Stimulated activated CD4-positive, alpha-beta T cell treated with anti-CD3 and anti-CD28 coated beads, Interleukin-12 subunit alpha, Interleukin-12 subunit beta, amount 100 ng/mL, for 4 hours (primary cell): Measurements from ENCODE around the gene TACR2.

Source experiments
- DNase-seq: peaks from one replicate; pipeline ENCODE4 v3.0.0-alpha.2; 2020

Gene TACR2

DNA sequence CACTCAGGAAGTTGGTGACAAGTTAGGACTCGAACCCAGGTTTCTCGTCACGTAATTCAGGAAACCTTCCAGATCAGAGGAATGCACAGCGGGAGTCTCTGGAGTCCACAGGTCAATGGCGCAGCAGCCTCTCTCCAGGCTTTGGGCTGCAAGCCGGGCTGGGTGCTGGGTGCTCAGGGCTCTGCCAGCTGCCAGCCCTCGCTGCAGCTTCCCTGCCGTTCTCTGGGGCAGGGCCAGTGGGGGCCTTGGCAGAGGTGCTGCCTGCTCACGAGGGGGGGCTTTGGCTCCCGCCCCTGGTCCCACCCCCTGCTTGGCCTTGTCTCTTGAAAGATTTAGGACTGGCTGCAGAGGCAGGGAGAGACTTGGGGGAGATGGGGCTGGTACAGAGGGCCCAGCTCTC lies at the start of gene TACR2:
Gene TACR2, minus strand, starts transcription at position 224 of the 400 bp plus-strand sequence. CDS start 595 bp downstream, outside the sequence.
- no peak for DNase-seq

DNA sequence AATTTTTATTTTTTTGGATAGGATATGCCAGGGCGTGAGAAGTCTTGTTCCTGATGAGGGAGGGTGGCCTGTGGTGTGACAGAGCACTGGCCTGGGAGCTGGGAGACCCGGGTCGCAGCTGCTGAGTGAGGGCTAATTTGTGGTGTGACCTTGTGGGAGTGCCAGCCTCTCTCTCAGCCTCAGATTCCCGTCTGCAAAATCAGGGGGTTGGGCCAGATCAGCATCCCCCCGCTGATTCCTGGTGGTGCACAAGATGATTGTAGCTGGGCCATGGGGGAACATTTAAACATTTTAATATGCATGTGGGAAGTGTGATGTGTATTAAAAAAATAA lies 49.4 kb upstream of the TACR2 start:
- no peak for DNase-seq

DNA sequence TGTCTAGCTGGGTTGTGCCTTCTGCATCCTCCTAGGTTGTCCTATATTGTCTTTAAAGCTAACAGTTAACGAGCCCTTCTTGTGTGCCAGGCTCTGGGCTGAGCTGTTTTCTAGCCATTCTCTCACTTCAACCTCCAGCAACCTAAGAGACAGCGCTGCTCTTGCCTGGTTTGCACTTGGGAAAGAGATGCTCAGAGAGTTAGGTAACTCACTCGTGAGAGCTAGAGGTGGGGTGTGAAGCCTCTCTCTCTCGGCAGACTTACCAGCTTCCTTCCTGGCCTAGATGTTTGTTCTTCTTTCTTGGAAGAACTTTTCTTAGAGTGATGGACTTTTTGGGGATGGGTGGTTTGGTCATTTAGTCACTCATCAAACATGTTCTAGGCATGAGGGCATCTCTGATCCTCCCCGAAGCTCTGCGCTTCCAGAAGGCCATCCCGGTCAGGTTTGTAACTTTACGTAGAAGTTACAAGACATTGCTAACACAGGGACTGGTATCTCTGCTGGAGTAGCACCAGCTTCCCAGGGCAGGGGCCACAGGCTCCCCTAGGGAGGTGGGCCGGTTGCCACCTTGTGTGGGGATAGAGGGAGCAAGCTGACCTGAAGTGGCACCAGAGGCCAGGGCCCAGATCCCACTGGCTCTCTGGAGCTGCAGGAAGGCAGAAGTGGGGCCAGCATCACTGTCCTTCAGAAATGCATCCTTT lies 48.9 kb upstream of the TACR2 start:
- no peak for DNase-seq

GRCh38 chr10:69464801-69465401 lies 48.2 kb upstream of the TACR2 start:
- no peak for DNase-seq

GRCh38 chr10:69464401-69464800 lies 47.7 kb upstream of the TACR2 start:
- no peak for DNase-seq

- no peak for DNase-seq
Observed at GRCh38 chr10:69463886-69464285, 47.2 kb upstream of the TACR2 start.

DNA sequence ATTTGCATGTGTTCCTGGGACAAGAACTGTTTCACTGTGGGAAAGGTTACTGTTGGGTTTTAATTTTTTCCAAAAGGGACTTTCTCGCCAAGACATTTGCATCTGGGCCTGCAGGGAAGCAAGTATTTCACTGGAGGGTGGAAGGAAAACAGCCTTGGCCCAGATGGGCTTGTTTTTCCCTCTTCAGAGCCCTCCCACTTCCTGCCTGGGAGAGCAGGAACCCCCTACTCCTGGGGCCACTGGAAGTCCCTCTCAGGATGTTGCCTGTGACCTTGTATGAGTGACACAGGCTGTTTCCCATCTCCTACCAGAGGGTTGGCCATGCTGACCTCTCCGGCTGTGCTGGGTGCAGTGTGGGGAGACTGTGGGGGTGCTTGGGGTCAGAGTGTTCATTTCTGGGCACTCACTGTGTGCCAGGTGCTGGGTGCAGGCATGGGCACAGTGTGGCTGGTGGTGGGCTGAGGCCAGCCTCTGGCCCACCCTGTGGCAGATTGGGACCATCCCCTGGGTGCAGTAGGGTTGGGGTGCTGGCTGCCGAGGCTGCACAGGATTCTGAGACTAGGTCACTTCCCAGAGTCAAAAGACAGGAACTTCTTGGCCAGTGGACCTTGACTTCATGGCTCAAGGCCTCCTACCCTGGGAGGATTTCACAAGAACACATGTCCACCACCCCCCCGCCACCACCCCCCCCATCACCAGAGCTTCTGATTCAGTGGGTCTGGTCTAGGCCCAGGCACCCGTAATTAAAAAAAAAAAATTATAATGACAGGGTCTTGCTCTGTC lies 44.7 kb upstream of the TACR2 start:
- no peak for DNase-seq

- no peak for DNase-seq
Observed at GRCh38 chr10:69460576-69461242, 44.0 kb upstream of the TACR2 start.

- DNase-seq = no peak
Observed at GRCh38 chr10:69459893-69460575, 43.3 kb upstream of the TACR2 start.

GRCh38 chr10:69459101-69459790 lies 42.5 kb upstream of the TACR2 start:
- no peak for DNase-seq

DNA sequence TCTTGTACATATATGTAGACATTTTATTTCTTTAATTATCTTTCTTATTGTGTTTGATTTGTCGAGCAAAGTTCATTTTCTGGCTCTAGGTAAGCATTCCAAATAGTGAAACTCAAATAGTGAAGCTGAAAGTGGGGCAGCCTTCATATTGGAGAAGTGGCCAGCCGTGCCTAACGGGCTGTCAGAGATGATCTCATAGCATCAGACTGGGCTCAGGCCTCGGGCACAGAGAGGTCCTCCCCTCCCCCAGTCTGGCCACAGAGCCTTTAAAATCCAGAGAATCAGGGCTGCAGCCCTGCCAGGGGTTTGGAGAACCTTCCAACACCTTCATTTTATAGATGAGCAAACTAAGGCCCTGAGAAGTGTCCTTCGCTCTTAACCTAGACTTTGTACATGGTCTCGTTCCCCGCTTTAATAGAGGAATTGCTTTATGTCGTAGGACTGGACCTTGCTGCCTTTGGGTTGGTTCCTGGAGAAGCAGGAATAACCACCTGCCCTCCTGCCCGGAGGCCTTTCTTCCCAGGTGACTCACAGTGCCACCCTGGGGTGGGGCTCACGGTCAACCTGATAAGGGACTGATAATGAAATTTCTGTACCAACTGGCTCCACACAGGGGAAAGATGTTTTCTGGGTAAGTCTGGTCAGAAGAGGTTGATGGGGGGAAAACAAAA lies 41.8 kb upstream of the TACR2 start:
- no peak for DNase-seq

DNA sequence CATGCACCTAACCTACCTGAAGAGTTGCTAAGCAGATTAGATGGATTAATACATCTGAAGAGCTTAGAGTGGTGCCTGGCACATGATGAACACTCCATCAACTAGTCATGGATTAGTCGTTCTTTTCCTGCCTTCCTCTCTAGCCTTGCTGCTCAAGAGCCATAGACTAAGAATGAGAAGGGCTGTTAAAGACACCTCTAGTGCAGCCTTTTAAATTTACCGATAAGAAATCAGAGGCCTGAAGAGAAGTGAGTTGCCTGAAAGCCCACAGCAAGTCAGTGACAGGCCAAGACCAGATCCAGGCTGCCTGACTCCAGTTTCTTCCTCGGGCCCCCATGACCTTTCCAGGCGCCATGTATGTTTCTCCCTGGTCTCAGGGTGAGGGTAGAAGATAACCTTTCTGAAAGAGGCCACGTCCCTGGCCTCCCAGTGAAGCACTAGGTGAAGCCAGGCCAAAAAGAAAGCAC lies 41.1 kb upstream of the TACR2 start:
- DNase-seq = no peak

DNA sequence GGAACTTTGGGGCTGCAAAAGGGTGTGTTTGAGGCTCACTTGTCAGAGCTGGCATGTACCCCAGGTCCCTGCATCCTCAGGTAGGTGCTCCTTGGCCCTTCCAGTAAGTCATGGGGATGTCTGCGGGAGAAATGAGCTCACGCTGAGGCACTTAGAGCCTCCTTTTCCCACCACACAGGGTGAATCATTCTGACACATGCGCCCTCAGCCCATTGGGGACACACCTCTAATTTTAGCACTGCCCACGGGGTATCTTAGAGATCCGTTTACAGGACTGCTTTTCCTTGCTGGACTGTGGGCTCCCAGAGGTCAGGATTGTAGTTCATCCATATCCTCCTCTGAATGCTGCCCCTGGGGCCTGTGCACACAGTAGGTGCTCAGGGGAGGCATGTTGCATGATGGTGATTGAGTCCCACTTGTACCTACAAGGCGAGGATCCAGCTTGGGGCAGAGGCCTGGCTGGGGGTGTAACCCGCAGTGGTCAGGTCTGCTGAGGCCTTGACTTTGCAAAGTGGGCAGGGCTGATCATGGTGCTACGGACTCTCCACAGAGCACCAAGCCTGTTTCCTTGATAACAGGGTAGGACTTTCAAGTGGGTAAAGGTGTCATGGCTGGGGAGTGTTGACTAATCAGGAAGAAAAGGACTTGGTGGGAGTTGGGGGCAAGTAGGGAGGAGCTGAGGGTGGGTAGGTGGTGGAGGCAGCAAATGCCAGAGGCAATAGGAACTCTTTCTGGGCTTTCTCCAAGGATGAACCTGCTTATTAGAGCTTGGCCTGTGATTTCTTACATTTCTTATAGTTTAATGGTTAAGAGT lies 40.4 kb upstream of the TACR2 start:
- DNase-seq = no peak

DNA sequence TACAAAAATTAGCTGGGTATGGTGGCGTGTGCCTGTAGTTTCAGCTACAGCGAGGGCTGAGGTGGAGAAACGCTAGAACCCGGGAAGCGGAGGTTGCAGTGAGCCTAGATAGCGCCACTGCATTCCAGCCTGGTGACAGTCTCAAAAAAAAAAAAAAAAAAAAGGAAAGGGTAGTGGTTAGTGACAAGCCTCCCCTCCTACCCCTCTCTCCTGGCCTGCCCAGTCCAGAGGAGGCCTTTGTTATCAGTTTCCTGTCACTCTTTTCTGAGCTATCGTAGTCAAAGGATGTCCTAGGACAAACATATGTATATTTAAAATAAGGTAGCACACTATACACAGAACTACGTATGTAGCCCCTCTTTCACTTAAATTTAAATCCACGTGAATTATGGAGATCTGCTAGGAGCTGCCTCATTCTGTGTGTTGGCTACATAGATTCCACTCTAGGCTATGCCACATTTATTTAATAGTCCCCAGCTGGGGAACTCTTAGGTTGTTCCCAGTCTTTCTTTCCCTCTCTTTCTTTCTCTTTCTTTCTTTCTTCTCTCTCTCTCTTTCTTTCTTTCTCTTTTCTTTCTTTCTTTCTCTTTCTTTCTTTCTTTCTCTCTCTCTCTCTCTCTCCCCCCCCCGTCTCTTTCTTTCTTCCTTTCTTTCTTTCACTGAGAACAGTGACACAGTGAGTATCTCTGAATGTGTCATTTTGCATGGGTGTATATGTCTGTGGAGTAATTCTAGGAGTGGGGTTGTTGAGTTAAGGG lies 38.5 kb upstream of the TACR2 start:
- no peak for DNase-seq

GRCh38 chr10:69453795-69454194 lies 37.1 kb upstream of the TACR2 start:
- DNase-seq = no peak

- DNase-seq = no peak
Observed at GRCh38 chr10:69452676-69453415, 36.1 kb upstream of the TACR2 start.

DNA sequence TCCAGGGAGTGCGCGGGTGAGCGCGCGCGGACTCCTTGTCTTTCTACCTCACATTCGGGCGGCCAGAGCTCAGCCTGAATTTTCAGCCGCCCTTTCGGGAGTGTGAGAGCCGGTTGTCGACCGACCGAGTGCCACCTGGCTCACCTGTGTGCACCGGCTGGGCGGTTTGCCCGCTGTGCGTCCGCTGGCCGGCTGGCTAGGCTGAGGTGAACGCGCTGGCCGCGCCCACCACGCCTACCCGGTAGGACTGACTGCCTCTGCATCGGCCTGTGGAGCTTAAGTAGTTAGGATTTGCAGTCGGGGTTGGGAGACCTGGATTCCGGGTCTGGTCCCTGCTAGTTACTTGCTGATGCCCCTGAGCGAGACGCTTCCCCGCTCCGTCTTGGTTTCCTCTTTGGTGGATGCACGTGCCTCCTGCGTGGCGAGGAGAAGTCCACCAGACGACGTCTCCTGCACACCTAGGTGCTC lies 35.1 kb upstream of the TACR2 start:
- DNase-seq = no peak

DNA sequence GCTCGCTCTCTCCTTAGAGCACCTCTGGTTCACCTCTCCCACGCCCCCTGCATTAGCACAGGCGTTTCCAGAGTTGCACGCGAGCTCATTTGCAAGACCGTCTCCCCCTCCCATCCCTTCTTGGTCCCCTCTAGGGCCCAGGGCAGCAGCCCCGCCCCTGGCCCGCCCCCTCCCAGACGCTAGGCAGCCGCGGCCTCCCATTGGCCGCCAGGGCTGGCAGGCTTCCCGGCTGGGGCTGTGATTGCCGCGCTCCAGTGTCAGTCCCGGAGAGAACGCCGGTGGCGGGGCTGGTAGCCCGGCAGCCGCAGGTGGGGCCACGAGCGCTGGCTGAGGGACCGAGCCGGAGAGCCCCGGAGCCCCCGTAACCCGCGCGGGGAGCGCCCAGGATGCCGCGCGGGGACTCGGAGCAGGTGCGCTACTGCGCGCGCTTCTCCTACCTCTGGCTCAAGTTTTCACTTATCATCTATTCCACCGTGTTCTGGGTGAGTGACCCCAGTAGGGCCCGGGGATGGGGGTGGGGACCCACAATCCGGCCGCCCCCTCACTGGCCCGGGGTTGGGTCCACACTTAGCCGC lies 34.6 kb upstream of the TACR2 start, which contains the start of gene TSPAN15:
Gene TSPAN15, plus strand, starts transcription at position 257 of the 575 bp plus-strand sequence. Its CDS starts 130 bp downstream, at position 387.
- DNase-seq = peak; percentile 79
